GM18520 (cell line): Measurements from ENCODE around the gene ZNF697.
"Not testable (repeated sequence)": the region's sequence is repeated elsewhere in the genome, so short reads cannot be mapped to it uniquely, and the experiment has no call there.

ENCODE experiments used
- ATAC-seq: cut with Tn5 transposase; IDR thresholded peaks from one replicate; pipeline ENCODE4 v1.9.1; 2021; ENCODE audit not compliant: unreplicated experiment

The ZNF697 gene

GRCh38 chr1:119603241-119603640, 44.8 kb downstream of the ZNF697 start:
- not testable (repeated sequence) for ATAC-seq

DNA sequence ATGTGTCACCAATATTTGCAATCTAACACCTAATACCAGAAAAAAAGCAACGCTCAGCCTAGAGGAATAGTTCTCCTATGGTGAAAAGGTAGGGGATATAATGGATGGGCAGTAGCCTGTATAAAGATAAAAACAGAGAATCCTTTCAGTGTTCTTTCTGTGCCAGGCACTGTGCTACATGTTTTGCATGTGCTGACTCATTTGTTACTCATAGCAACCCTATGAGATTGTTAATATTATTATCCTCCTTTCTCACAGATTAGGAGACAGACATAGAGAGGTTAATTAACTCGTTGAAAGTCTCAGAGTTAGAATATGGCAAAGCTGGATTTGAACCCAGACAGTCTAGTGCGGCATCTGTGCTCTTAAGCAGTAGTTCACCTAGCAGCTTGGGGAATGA, 45.3 kb downstream of the ZNF697 start:
- not testable (repeated sequence) for ATAC-seq

DNA sequence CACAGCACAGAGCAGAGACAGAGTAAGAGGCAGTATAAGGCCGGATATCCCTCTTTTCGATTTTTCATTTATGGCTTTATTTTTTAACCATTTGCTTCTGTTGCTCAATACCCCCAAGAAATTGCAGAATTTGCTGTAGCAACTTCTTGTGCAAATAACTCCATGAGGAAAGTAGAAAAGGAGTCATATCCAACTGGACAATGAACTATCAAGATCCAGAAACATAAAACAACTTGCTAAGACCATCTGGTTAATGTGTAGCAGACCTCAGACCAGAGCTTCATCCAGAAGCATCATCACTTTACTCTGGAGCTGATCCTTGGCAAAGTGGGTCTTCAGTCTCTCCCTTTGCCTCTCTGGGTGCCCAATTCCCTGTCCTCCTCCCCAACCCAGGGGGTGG, 45.9 kb downstream of the ZNF697 start:
- no peak for ATAC-seq

- ATAC-seq, result no peak
Measured at GRCh38 chr1:119600976-119601375, 47.1 kb downstream of the ZNF697 start.

DNA sequence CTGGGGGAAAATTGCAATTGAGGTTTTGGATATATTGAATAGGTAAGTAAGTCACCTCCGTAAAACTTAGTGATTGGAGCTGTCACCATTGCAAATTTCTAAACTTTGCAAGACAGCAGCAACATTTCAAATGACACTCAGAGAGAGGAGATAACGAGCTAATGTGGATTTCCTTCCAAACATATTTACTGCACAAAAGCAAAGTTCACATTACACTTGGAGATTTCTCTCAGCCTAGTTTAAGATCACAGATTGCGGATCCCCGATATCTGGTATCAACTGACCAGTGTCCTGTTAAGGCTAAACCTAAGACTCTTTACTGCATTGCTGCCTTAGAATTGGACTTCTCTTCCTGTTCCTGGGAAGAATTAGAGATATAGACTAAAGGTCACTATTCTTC, 47.5 kb downstream of the ZNF697 start:
- no peak for ATAC-seq

DNA sequence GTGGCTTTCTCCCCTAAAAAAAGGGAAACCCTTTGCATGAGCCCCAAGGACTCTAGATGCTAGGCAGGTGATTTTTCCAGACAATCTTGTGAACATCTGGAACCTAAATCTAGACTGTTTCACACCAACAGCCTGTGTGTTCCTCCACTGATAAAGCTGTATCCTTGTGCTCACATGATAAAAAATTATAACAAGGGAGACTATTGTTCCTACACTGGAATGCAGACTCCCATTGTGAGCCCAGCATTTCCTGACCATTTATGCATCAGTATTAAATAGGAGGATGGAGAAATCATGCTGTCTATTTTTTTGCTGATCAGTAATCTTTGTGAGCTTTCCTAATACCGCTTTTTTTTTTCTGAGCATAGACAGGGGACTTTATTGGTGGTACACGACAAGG, 52.5 kb downstream of the ZNF697 start:
- no peak for ATAC-seq

GRCh38 chr1:119595168-119595567, 52.9 kb downstream of the ZNF697 start:
- no peak for ATAC-seq

GRCh38 chr1:119594376-119594775, 53.7 kb downstream of the ZNF697 start:
- no peak for ATAC-seq

DNA sequence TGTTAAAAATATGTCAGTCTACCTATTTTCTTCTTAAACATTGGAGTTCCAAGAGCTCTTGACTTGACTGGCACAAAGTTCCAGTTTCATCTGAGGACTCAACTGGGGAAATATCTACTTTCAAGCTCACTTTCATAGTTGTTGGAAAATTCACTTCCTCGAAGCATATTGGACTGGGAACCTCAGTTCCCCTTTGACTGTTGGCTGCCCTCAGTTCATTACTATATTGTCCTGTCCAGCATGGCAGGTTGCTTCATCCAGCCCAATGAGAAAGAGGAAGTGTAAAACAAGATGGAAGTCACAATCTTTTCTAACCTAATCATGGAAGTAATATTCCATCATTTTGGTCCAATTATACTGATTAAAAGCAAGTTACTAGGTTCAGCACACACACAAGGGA, 54.3 kb downstream of the ZNF697 start:
- ATAC-seq, result no peak

- no peak for ATAC-seq
Measured at GRCh38 chr1:119590393-119590792, 57.7 kb downstream of the ZNF697 start.

GRCh38 chr1:119588621-119589020, 59.4 kb downstream of the ZNF697 start:
- no peak for ATAC-seq

DNA sequence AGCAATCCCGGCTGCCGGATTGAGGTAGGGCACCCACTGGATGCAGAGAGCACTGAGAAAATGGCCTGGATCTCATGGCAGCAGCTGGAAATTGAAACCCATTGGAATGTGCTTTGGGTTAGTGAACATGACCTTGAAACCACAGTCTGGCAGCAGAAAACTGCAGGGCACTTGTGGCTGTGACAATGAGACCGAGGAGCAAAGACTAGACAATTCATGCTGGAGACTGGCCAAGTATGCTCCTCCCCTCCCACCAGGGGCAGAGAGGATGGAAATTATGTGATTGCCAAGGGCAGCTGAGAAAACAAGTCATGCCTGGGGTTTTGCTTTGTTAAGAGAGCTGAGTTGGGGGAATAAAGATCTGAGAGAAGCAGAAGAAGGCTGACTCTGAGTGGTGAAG, 60.7 kb downstream of the ZNF697 start:
- no peak for ATAC-seq

- ATAC-seq, result not testable (repeated sequence)
Measured at GRCh38 chr1:119585801-119586200, 62.3 kb downstream of the ZNF697 start.

DNA sequence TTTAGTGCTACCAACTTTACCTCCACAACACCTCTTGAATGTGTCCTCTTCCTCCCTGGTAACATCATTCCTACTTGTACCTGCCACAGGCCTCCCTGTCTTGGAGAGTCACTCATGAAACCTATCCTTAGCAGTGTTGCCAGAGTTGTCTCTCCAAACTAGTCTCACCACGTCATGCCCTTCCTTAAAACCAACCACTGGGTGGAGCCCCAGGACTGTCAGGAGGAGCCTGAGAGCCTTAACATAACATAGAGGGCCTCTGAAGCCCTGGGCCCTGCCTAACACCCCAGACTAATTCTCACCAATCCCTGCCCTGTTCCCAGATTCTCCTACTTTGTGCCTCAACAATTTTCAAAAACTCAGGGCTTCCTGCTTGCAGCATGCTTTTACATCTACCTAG, 65.3 kb downstream of the ZNF697 start:
- no peak for ATAC-seq

DNA sequence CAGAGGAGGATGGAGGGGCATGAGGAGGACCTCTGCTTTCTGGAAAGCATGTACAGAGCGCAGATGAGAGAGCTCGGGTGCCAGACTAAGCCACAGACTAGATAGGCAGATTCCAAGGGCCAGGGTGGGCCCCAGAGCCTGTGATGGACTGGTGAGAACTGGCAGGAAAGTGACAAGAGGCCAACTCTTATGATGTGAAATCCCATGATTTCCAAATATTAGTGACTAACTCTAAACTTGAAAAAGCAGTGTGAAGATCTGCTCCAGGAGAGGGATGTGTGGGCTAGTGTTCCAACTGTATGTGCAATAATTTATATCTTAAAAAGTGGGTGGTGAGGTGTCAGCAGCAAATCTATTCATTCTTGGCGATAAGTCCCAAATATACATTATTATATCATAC, 67.0 kb downstream of the ZNF697 start:
- not testable (repeated sequence) for ATAC-seq

DNA sequence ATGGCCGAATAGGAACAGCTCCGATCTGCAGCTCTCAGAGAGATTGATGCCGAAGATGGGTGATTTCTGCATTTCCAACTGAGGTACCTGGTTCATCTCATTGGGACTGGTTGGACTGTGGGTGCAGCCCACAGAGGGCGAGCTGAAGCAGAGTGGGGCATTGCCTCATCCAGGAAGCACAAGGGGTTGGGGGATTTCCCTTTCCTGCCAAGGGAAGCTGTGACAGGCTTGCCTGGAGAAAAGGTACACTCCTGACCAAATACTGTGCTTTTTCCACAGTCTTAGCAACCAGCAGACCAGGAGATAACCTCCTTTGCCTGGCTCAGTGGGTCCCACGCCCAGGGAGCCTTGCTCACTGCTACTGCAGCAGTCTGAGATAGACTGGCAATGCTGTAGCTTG, 74.2 kb downstream of the ZNF697 start:
- no peak for ATAC-seq

GRCh38 chr1:119569930-119570622, 78.0 kb downstream of the ZNF697 start:
- ATAC-seq, result not testable (repeated sequence)
